Measurements from ENCODE around the gene OR52B4.
"Not testable (repeated sequence)": the region's sequence is repeated elsewhere in the genome, so short reads cannot be mapped to it uniquely, and the experiment has no call there.

Gene OR52B4
- 0 to 0.10 (median 0) reads per million in 9 experiments for total RNA-seq

DNA sequence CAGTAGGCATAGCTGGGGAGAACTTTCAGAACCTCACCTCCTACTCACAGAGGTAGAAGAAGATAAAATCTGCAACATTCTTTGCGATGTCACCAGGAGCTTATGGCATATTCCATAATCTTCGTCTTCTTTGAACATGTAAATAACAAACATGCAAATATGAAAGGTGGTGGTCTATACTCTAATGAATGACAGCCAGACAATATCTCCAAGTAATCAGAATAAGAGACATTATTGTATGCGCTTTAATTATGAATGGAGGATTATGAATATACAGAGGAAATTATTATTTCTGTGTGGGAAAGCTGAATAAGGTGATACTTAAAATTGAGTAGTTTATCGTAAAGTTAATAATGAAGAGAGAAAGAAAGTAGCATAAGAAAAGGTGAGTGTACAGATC, at the start of gene OR52B4:
OR52B4 (minus strand) TSS at position 101 of the 400 bp plus-strand sequence; CDS start at position 10, 91 bp downstream.
- Mint-ChIP-seq H3K27ac (no peak within 1 kb of the TSS), H3K27me3 (peaks cover 2 to 7% of the 10 kb centered on the region in 2 donors), H3K4me1 (ENCODE audit: low read depth in 2 of 2) (no peaks in the 10 kb centered on the region), H3K9me3 (no peaks in the 10 kb centered on the region), H3K36me3 (ENCODE audit: insufficient read depth) (no peaks in the 10 kb centered on the region), H3K4me3 (no peak within 1 kb of the TSS)
- ATAC-seq (replicated peaks), result no peak
- DNase-seq, result no peak

GRCh38 chr11:4416816-4417215, 48.6 kb upstream of the OR52B4 start:
- DNase-seq (no peak), ATAC-seq (replicated peaks) (no peak)
- H3K27ac Mint-ChIP-seq, result no peak overlapping the region
- peaks cover 28 to 33% of the 10 kb centered on the region in 2 donors for H3K27me3 Mint-ChIP-seq
- H3K4me3 Mint-ChIP-seq, result no peak overlapping the region
- H3K4me1 Mint-ChIP-seq (ENCODE audit: low read depth in 2 of 2), result no peaks in the 10 kb centered on the region
- H3K9me3 Mint-ChIP-seq, result no peaks in the 10 kb centered on the region
- no peaks in the 10 kb centered on the region for H3K36me3 Mint-ChIP-seq (ENCODE audit: insufficient read depth)

DNA sequence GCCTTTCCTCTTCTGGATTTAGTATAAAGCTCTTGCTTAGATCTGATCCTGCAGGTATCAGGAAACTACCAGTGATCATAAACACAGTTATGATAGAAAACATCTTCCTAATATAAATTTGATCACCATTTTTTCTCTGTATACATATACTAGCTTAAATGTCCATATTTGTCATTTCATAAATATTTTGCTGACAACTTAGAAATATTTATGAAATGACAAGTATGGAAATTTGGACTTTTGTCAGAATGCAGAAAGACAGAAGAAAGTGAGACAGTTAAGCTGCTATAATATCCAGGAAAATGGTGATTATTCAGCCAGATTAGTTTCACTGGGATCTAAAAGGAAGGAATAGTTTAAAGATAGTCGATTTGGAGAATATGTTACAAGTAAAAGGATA, 48.1 kb upstream of the OR52B4 start:
- Mint-ChIP-seq H3K27ac (no peak overlapping the region), H3K4me3 (no peak overlapping the region), H3K4me1 (ENCODE audit: low read depth in 2 of 2) (no peaks in the 10 kb centered on the region), H3K27me3 (peaks cover 25 to 28% of the 10 kb centered on the region in 2 donors), H3K36me3 (ENCODE audit: insufficient read depth) (no peaks in the 10 kb centered on the region), H3K9me3 (no peaks in the 10 kb centered on the region)
- DNase-seq (no peak), ATAC-seq (replicated peaks) (no peak)

GRCh38 chr11:4406206-4406605, 38.0 kb upstream of the OR52B4 start:
- H3K36me3 Mint-ChIP-seq (ENCODE audit: insufficient read depth); H3K27ac Mint-ChIP-seq; ATAC-seq (replicated peaks); H3K4me1 Mint-ChIP-seq (ENCODE audit: low read depth in 2 of 2); DNase-seq; H3K9me3 Mint-ChIP-seq; H3K4me3 Mint-ChIP-seq: not testable (repeated sequence)
- H3K27me3 Mint-ChIP-seq, result peaks cover 57 to 63% of the 10 kb centered on the region in 2 donors

DNA sequence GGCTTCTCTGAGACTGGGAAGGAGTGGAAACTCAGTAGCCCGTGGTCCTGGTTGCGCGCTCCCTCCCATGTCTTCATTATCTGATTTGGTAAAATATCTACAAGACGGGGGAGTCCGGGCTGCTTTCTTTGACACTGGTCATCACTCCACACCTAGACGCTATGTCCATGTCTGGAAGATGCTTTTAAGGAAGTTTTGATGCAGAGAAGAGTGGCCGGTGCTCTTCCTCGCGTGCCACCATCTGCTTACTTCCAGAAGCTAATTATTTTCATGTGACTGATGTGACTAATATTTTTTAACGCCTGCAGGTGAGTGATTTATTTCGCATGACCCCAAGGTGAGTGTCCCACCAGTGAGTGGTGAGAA, 25.7 kb upstream of the OR52B4 start:
- Mint-ChIP-seq H3K27ac (peak overlapping the region; percentile 95 to 98), H3K36me3 (ENCODE audit: insufficient read depth) (peaks cover 16% of the 10 kb centered on the region), H3K4me3 (peak overlapping the region; percentile 91 to 95), H3K4me1 (ENCODE audit: low read depth in 2 of 2) (peaks cover 35 to 39% of the 10 kb centered on the region in 2 donors), H3K27me3 (peaks cover 23 to 31% of the 10 kb centered on the region in 2 donors), H3K9me3 (peaks cover 1 to 2% of the 10 kb centered on the region in 2 donors)
- DNase-seq (no peak), ATAC-seq (replicated peaks) (no peak)

- Mint-ChIP-seq H3K27me3 (peaks cover 19 to 26% of the 10 kb centered on the region in 2 donors), H3K9me3 (no peaks in the 10 kb centered on the region), H3K4me1 (ENCODE audit: low read depth in 2 of 2) (peaks cover 35 to 39% of the 10 kb centered on the region in 2 donors), H3K4me3 (peak within 1 kb of the TSS; percentile 91 to 95), H3K36me3 (ENCODE audit: insufficient read depth) (peaks cover 22% of the 10 kb centered on the region), H3K27ac (peak within 1 kb of the TSS; percentile 95 to 98)
- ATAC-seq (replicated peaks) (peak; percentile 99), DNase-seq (peak; percentile 85 to 94 (median 89))
Observed at GRCh38 chr11:4393209-4393857, 25.1 kb upstream of the OR52B4 start, which contains the start of gene TRIM21. Gene TRIM21 (minus strand): TSS chr11:4393702. CDS start chr11:4390409, 3,293 bp downstream.

DNA sequence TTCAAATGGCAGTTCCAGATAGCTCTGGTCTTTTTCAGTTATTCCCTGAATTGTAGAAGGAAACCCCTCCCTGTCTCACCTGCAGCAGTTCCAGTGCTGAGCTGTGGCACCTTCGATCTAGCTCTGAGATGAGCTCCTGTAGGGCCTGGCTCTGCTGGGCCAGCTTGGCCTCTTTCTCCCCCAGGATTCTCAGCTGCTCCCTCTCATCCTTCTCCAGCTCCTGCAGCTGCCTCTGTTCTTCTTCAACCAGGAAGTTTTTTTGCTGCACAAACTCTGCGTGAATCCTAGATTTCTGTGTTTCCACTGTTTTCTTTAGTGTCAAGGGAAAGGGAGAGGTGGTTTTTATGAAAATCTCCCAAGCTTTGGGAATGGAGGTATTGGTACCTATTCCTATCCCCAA, 20.0 kb upstream of the OR52B4 start:
- ATAC-seq (replicated peaks) (no peak), DNase-seq (no peak)
- Mint-ChIP-seq H3K27me3 (no peaks in the 10 kb centered on the region), H3K27ac (peak overlapping the region; percentile 47 to 59), H3K4me1 (ENCODE audit: low read depth in 2 of 2) (peaks cover 28 to 33% of the 10 kb centered on the region in 2 donors), H3K9me3 (no peaks in the 10 kb centered on the region), H3K36me3 (ENCODE audit: insufficient read depth) (peaks cover 57% of the 10 kb centered on the region), H3K4me3 (no peak overlapping the region)

GRCh38 chr11:4385978-4386740, 18.0 kb upstream of the OR52B4 start:
- Mint-ChIP-seq H3K9me3 (no peaks in the 10 kb centered on the region), H3K4me3 (no peak overlapping the region), H3K27ac (peak overlapping the region in 1 of 2 donors; percentile 5), H3K27me3 (no peaks in the 10 kb centered on the region), H3K4me1 (ENCODE audit: low read depth in 2 of 2) (peaks cover 12 to 18% of the 10 kb centered on the region in 2 donors), H3K36me3 (ENCODE audit: insufficient read depth) (peaks cover 51% of the 10 kb centered on the region)
- ATAC-seq (replicated peaks) (no peak), DNase-seq (no peak)

- ATAC-seq (replicated peaks), result no peak
- H3K4me3 Mint-ChIP-seq, result no peak overlapping the region
- H3K9me3 Mint-ChIP-seq, result no peaks in the 10 kb centered on the region
- no peak for DNase-seq
- H3K27ac Mint-ChIP-seq, result no peak overlapping the region
- H3K36me3 Mint-ChIP-seq (ENCODE audit: insufficient read depth), result peaks cover 28% of the 10 kb centered on the region
- no peaks in the 10 kb centered on the region for H3K4me1 Mint-ChIP-seq (ENCODE audit: low read depth in 2 of 2)
- no peaks in the 10 kb centered on the region for H3K27me3 Mint-ChIP-seq
Observed at GRCh38 chr11:4381901-4382300, 13.7 kb upstream of the OR52B4 start.

GRCh38 chr11:4375431-4376140, 7.4 kb upstream of the OR52B4 start:
- H3K27me3 Mint-ChIP-seq, result no peaks in the 10 kb centered on the region
- no peaks in the 10 kb centered on the region for H3K4me1 Mint-ChIP-seq (ENCODE audit: low read depth in 2 of 2)
- H3K36me3 Mint-ChIP-seq (ENCODE audit: insufficient read depth), result no peaks in the 10 kb centered on the region
- ATAC-seq (replicated peaks) (no peak), DNase-seq (no peak)
- no peaks in the 10 kb centered on the region for H3K9me3 Mint-ChIP-seq
- no peak overlapping the region for H3K27ac Mint-ChIP-seq
- H3K4me3 Mint-ChIP-seq, result no peak overlapping the region

- no peak overlapping the region for H3K4me3 Mint-ChIP-seq
- peaks cover 0 to 7% of the 10 kb centered on the region in 2 donors for H3K27me3 Mint-ChIP-seq
- DNase-seq (no peak), ATAC-seq (replicated peaks) (no peak)
- H3K4me1 Mint-ChIP-seq (ENCODE audit: low read depth in 2 of 2), result no peaks in the 10 kb centered on the region
- no peak overlapping the region for H3K27ac Mint-ChIP-seq
- no peaks in the 10 kb centered on the region for H3K9me3 Mint-ChIP-seq
- no peaks in the 10 kb centered on the region for H3K36me3 Mint-ChIP-seq (ENCODE audit: insufficient read depth)
Observed at GRCh38 chr11:4370166-4370565, 2.0 kb upstream of the OR52B4 start.

GRCh38 chr11:4348142-4348541, 20.0 kb downstream of the OR52B4 start:
- peaks cover 3 to 14% of the 10 kb centered on the region in 2 donors for H3K27me3 Mint-ChIP-seq
- not testable (repeated sequence) for H3K9me3 Mint-ChIP-seq; DNase-seq; H3K36me3 Mint-ChIP-seq (ENCODE audit: insufficient read depth); ATAC-seq (replicated peaks); H3K27ac Mint-ChIP-seq; H3K4me1 Mint-ChIP-seq (ENCODE audit: low read depth in 2 of 2); H3K4me3 Mint-ChIP-seq

DNA sequence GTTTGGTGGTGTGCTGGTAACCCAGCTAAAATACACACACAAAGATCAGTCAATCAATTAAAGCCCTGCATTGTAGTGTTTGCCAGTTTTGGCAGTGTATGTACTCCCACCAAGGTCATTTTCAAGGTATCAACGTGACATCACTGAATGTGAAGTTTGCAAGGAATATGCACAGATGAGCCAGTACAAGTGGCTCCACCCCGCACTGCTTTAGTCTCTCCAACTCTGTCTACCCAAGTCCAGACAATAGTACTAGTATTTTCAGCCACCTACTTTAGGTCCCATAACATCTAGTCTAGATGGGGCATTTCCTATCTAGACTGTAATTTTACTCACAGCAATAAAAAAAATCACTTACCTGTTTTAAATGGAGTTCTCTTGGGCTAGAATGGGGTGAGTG, 22.8 kb downstream of the OR52B4 start:
- not testable (repeated sequence) for H3K36me3 Mint-ChIP-seq (ENCODE audit: insufficient read depth); H3K4me3 Mint-ChIP-seq; H3K27ac Mint-ChIP-seq; ATAC-seq (replicated peaks); H3K4me1 Mint-ChIP-seq (ENCODE audit: low read depth in 2 of 2); DNase-seq; H3K27me3 Mint-ChIP-seq; H3K9me3 Mint-ChIP-seq
